Smooth muscle cell (in vitro differentiated cells): ENCODE results near the gene NYNRIN. TPM values are rescaled to one million over a fixed set of nuclear protein-coding genes. Genes with fewer than 3 reads are reported as not detected.
"Not testable (repeated sequence)": the region's sequence is repeated elsewhere in the genome, so short reads cannot be mapped to it uniquely, and the experiment has no call there.

Experiments
- DNase-seq: peaks from one replicate; lab custom pipeline; 2025; ENCODE audit not compliant: unreplicated experiment; lab: John Stamatoyannopoulos, UW
- H2AFZ ChIP-seq: fragments of 200-600 bp; sonication (generic); 2 replicates; pipeline ENCODE4 v1.6.0; 2016; ENCODE audit warnings: antibody characterized with exemption, low read depth, mild to moderate bottlenecking
- H3F3A ChIP-seq: fragments of 200-600 bp; sonication (generic); 2 replicates; pipeline ENCODE4 v1.6.0; 2017; ENCODE audit warnings: antibody characterized with exemption, low read depth
- H3K27ac ChIP-seq: fragments of 200-600 bp; sonication (generic); 2 replicates; pipeline ENCODE4 v1.5.1; 2016; ENCODE audit warnings: low read depth, mild to moderate bottlenecking
- H3K27me3 ChIP-seq: fragments of 200-600 bp; sonication (generic); 2 replicates; pipeline ENCODE4 v1.6.1; 2016; ENCODE audit warnings: low read depth, mild to moderate bottlenecking
- H3K36me3 ChIP-seq: fragments of 200-600 bp; sonication (generic); 2 replicates; pipeline ENCODE4 v1.5.1; 2016; ENCODE audit warnings: low read depth
- H3K4me1 ChIP-seq: fragments of 200-600 bp; sonication (generic); 2 replicates; pipeline ENCODE4 v1.5.1; 2016; ENCODE audit warnings: low read depth
- H3K4me2 ChIP-seq: fragments of 200-600 bp; sonication (generic); 2 replicates; pipeline ENCODE4 v1.6.0; 2016; ENCODE audit warnings: mild to moderate bottlenecking
- H3K4me3 ChIP-seq: fragments of 200-600 bp; sonication (generic); 2 replicates; pipeline ENCODE4 v1.5.1; 2016; ENCODE audit warnings: mild to moderate bottlenecking
- H3K79me2 ChIP-seq: fragments of 200-600 bp; sonication (generic); 2 replicates; pipeline ENCODE4 v1.6.0; 2016; ENCODE audit warnings: low read depth, mild to moderate bottlenecking
- H3K9ac ChIP-seq: fragments of 200-600 bp; sonication (generic); 2 replicates; pipeline ENCODE4 v1.6.0; 2016; ENCODE audit warnings: low read depth
- H3K9me3 ChIP-seq: fragments of 200-600 bp; sonication (generic); replicated peaks from 2 replicates; pipeline ENCODE4 v1.5.1; 2016; ENCODE audit warnings: low read depth
- H4K20me1 ChIP-seq: fragments of 200-600 bp; sonication (generic); 2 replicates; pipeline ENCODE4 v1.6.0; 2016; ENCODE audit warnings: low read depth
- CTCF ChIP-seq: fragments of 200-600 bp; sonication (generic); IDR thresholded peaks from 2 replicates; pipeline ENCODE4 v1.5.1; 2017; ENCODE audit warnings: borderline replicate concordance, mild to moderate bottlenecking, antibody characterized with exemption; ENCODE audit not compliant: insufficient read depth, poor library complexity, severe bottlenecking
- WGBS: methylation state at CpG from one replicate; pipeline ENCODE4 v1.1.7; 2016; ENCODE audit warnings: low lambda C conversion rate; 5-methylcytosine and 5-hydroxymethylcytosine counted together
- polyA plus RNA-seq: library from polyadenylated mRNA; unstranded; fragments of >200 nt; fragmentation: Nextera tagmentation; extraction: Ambion mirVana; gene quantifications from 2 replicates; pipeline ENCODE4 v1.2.1, GENCODE V29; 2016
- total RNA-seq: library from RNA; depleted of rRNA; stranded (reverse); fragments of >200 nt; gene quantifications from 2 replicates; pipeline ENCODE4 v1.2.3, GENCODE V29; 2014

Gene NYNRIN
- total and polyA plus RNA-seq, 2 experiments from 2014 or later = 30.3 to 38.0 TPM

- Histone ChIP-seq H3F3A (peaks cover 3% of the 10 kb centered on the region), H3K9ac (no peak overlapping the region), H3K4me2 (peak overlapping the region; percentile 31), H3K4me3 (no peak overlapping the region), H3K36me3 (no peaks in the 10 kb centered on the region), H3K9me3 (no peaks in the 10 kb centered on the region), H2AFZ (no peak overlapping the region), H4K20me1 (peaks cover 45% of the 10 kb centered on the region), H3K4me1 (peaks cover 16% of the 10 kb centered on the region), H3K79me2 (peaks cover 4% of the 10 kb centered on the region), H3K27me3 (no peaks in the 10 kb centered on the region), H3K27ac (no peak overlapping the region)
- no peak for DNase-seq
- 100% methylated on average over 1 of the region's 1 CpG for WGBS
- no peak for TF ChIP-seq CTCF
Measured at GRCh38 chr14:24370748-24371147, 28.1 kb upstream of the NYNRIN start.

GRCh38 chr14:24371605-24372004 lies 27.2 kb upstream of the NYNRIN start:
- not testable (repeated sequence) for H3K27me3 ChIP-seq, H3F3A ChIP-seq, H3K9me3 ChIP-seq, H2AFZ ChIP-seq, H3K4me2 ChIP-seq, H3K4me3 ChIP-seq, H3K79me2 ChIP-seq, H3K9ac ChIP-seq, H3K36me3 ChIP-seq, DNase-seq
- WGBS = 95% methylated on average over 3 of the region's 3 CpGs
- peak overlapping the region; percentile 4 for H3K27ac ChIP-seq
- H3K4me1 ChIP-seq = peaks cover 10% of the 10 kb centered on the region
- peaks cover 45% of the 10 kb centered on the region for H4K20me1 ChIP-seq

- H3K79me2 ChIP-seq = peaks cover 4% of the 10 kb centered on the region
- H3K9ac ChIP-seq = no peak overlapping the region
- 86% methylated on average over 12 of the region's 12 CpGs for WGBS
- DNase-seq = no peak
- H3K4me1 ChIP-seq = peaks cover 10% of the 10 kb centered on the region
- no peaks in the 10 kb centered on the region for H3K36me3 ChIP-seq
- H3F3A ChIP-seq = no peaks in the 10 kb centered on the region
- no peak overlapping the region for H3K4me3 ChIP-seq
- H3K4me2 ChIP-seq = no peak overlapping the region
- TF ChIP-seq CTCF = no peak
- H3K27me3 ChIP-seq = no peaks in the 10 kb centered on the region
- H2AFZ ChIP-seq = no peak overlapping the region
- H3K27ac ChIP-seq = no peak overlapping the region
- peaks cover 45% of the 10 kb centered on the region for H4K20me1 ChIP-seq
- H3K9me3 ChIP-seq = no peaks in the 10 kb centered on the region
Measured at GRCh38 chr14:24372701-24373416, 25.9 kb upstream of the NYNRIN start.

GRCh38 chr14:24376448-24377070 lies 22.2 kb upstream of the NYNRIN start:
- H3K27me3 ChIP-seq = no peaks in the 10 kb centered on the region
- no peak for TF ChIP-seq CTCF

More at GRCh38 chr14:24376448-24377070, 22.2 kb upstream of the NYNRIN start:
- Histone ChIP-seq H3K79me2 (no peaks in the 10 kb centered on the region), H3K36me3 (no peaks in the 10 kb centered on the region), H3K27ac (no peak overlapping the region), H3K4me2 (no peak overlapping the region), H4K20me1 (peaks cover 24% of the 10 kb centered on the region), H3F3A (no peaks in the 10 kb centered on the region), H3K9me3 (no peaks in the 10 kb centered on the region), H2AFZ (no peak overlapping the region), H3K4me3 (no peak overlapping the region), H3K4me1 (no peaks in the 10 kb centered on the region), H3K9ac (no peak overlapping the region)
- WGBS = 73% methylated on average over 15 of the region's 16 CpGs
- DNase-seq = no peak
